Measurements from ENCODE around the gene USP22. TPM values are rescaled to one million over a fixed set of nuclear protein-coding genes. Genes with fewer than 3 reads are reported as not detected.
A peak's percentile ranks its signal among the peaks of the same experiment; 100 is the strongest.

Gene USP22
- total and polyA plus RNA-seq, 2 of the 13 experiments (the other 11 are each of a cell fraction or from before 2014, with no cell fraction given), result 98.0 to 130 TPM

DNA sequence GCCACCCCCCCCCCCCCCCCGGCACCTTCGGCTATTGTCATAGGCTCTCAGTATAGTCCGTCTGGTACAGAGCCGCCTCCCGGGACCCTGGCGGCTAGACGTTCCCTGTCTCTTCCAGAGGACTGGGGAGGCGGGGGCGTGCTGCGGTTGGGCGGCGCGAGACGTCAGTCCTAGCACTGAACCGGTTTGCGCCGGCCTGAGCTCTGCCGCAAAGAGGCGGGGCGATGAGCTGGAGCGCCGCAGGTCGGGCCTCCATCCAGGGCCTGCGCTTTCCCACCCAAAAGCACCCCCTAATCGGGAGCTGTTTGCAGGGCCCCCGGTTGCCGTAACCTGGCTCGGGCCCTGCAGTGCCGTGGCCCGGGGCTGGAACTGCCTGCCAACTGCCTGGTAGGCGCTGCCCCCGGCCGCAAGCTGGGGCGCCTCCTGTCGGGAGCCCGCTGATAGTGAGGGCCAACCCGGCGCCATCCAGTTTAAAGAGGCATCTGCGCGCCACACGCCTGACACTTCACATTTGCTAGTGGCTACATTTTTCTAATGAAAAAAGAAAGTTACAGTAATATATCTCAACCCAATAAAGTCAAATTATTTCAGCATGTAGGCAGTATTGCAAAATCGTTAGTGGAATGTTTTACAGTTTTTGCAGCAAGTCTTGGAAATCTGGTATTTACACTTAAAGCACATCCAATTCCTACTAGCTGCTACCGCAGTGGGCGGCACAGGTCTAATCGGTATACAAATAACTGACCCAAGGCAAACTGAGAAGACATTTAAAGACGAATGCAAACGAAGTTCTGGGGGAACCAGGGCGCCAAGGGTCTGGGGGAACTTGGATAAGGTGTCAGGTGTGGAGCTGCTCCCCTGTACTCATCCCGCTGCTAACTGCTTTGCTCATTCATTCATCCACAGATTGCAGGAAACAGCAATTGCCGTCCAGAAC, 753 bp upstream of the USP22 start (continued):
- TF ChIP-seq, protein P1, sequence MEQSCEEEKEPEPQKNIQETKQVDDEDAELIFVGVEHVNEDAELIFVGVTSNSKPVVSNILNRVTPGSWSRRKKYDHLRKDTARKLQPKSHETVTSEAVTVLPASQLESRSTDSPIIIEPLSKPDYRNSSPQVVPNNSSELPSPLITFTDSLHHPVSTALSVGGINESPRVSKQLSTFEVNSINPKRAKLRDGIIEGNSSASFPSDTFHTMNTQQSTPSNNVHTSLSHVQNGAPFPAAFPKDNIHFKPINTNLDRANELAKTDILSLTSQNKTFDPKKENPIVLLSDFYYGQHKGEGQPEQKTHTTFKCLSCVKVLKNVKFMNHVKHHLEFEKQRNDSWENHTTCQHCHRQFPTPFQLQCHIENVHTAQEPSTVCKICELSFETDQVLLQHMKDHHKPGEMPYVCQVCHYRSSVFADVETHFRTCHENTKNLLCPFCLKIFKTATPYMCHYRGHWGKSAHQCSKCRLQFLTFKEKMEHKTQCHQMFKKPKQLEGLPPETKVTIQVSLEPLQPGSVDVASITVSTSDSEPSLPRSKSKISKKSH (CRISPR knock-in tag; IDR thresholded peaks at IDR 0.05; ENCODE audit: borderline replicate concordance), result no peak
- TF ChIP-seq ONECUT2 (CRISPR knock-in tag; IDR thresholded peaks at IDR 0.05), result no peak
- TF ChIP-seq, protein P2, sequence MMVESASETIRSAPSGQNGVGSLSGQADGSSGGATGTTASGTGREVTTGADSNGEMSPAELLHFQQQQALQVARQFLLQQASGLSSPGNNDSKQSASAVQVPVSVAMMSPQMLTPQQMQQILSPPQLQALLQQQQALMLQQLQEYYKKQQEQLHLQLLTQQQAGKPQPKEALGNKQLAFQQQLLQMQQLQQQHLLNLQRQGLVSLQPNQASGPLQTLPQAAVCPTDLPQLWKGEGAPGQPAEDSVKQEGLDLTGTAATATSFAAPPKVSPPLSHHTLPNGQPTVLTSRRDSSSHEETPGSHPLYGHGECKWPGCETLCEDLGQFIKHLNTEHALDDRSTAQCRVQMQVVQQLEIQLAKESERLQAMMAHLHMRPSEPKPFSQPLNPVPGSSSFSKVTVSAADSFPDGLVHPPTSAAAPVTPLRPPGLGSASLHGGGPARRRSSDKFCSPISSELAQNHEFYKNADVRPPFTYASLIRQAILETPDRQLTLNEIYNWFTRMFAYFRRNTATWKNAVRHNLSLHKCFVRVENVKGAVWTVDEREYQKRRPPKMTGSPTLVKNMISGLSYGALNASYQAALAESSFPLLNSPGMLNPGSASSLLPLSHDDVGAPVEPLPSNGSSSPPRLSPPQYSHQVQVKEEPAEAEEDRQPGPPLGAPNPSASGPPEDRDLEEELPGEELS (CRISPR knock-in tag; IDR thresholded peaks at IDR 0.05), result no peak
- no peak for TF ChIP-seq KDM6A (CRISPR knock-in tag; IDR thresholded peaks at IDR 0.05; ENCODE audit: low read depth)
- TF ChIP-seq IKZF1 (IDR thresholded peaks at IDR 0.05), result no peak
- 0 out of 2 replicates have a peak, but pooled peaks have one; percentile 28 for TF ChIP-seq ADNP (CRISPR knock-in tag; IDR thresholded peaks at IDR 0.05)
- TF ChIP-seq FOXA1 (IDR thresholded peaks at IDR 0.05), result no peak
- no peak for TF ChIP-seq FOXA1 (CRISPR knock-in tag; IDR thresholded peaks at IDR 0.05)
- 0 out of 2 replicates have a peak, but pooled peaks have one; percentile 24 for TF ChIP-seq TGIF2 (CRISPR knock-in tag; IDR thresholded peaks at IDR 0.05)
- TF ChIP-seq ISX (CRISPR knock-in tag; conservative IDR thresholded peaks at IDR 0.05), result no peak
- TF ChIP-seq, protein P3, sequence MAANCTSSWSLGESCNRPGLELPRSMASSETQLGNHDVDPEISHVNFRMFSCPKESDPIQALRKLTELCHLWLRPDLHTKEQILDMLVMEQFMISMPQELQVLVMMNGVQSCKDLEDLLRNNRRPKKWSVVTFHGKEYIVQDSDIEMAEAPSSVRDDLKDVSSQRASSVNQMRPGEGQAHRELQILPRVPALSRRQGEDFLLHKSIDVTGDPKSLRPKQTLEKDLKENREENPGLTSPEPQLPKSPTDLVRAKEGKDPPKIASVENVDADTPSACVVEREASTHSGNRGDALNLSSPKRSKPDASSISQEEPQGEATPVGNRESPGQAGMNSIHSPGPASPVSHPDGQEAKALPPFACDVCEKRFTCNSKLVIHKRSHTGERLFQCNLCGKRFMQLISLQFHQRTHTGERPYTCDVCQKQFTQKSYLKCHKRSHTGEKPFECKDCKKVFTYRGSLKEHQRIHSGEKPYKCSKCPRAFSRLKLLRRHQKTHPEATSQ (CRISPR knock-in tag; IDR thresholded peaks at IDR 0.05; ENCODE audit: borderline replicate concordance), result no peak
- TF ChIP-seq, protein P4, sequence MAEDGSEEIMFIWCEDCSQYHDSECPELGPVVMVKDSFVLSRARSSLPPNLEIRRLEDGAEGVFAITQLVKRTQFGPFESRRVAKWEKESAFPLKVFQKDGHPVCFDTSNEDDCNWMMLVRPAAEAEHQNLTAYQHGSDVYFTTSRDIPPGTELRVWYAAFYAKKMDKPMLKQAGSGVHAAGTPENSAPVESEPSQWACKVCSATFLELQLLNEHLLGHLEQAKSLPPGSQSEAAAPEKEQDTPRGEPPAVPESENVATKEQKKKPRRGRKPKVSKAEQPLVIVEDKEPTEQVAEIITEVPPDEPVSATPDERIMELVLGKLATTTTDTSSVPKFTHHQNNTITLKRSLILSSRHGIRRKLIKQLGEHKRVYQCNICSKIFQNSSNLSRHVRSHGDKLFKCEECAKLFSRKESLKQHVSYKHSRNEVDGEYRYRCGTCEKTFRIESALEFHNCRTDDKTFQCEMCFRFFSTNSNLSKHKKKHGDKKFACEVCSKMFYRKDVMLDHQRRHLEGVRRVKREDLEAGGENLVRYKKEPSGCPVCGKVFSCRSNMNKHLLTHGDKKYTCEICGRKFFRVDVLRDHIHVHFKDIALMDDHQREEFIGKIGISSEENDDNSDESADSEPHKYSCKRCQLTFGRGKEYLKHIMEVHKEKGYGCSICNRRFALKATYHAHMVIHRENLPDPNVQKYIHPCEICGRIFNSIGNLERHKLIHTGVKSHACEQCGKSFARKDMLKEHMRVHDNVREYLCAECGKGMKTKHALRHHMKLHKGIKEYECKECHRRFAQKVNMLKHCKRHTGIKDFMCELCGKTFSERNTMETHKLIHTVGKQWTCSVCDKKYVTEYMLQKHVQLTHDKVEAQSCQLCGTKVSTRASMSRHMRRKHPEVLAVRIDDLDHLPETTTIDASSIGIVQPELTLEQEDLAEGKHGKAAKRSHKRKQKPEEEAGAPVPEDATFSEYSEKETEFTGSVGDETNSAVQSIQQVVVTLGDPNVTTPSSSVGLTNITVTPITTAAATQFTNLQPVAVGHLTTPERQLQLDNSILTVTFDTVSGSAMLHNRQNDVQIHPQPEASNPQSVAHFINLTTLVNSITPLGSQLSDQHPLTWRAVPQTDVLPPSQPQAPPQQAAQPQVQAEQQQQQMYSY (CRISPR knock-in tag; IDR thresholded peaks at IDR 0.05), result no peak
- TF ChIP-seq, protein P5, sequence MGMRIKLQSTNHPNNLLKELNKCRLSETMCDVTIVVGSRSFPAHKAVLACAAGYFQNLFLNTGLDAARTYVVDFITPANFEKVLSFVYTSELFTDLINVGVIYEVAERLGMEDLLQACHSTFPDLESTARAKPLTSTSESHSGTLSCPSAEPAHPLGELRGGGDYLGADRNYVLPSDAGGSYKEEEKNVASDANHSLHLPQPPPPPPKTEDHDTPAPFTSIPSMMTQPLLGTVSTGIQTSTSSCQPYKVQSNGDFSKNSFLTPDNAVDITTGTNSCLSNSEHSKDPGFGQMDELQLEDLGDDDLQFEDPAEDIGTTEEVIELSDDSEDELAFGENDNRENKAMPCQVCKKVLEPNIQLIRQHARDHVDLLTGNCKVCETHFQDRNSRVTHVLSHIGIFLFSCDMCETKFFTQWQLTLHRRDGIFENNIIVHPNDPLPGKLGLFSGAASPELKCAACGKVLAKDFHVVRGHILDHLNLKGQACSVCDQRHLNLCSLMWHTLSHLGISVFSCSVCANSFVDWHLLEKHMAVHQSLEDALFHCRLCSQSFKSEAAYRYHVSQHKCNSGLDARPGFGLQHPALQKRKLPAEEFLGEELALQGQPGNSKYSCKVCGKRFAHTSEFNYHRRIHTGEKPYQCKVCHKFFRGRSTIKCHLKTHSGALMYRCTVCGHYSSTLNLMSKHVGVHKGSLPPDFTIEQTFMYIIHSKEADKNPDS (CRISPR knock-in tag; IDR thresholded peaks at IDR 0.05), result no peak
- TF ChIP-seq FOXJ3 (CRISPR knock-in tag; IDR thresholded peaks at IDR 0.05; ENCODE audit: borderline replicate concordance), result no peak
